ENCODE measurements around the gene CEMIP2.

The CEMIP2 gene

DNA sequence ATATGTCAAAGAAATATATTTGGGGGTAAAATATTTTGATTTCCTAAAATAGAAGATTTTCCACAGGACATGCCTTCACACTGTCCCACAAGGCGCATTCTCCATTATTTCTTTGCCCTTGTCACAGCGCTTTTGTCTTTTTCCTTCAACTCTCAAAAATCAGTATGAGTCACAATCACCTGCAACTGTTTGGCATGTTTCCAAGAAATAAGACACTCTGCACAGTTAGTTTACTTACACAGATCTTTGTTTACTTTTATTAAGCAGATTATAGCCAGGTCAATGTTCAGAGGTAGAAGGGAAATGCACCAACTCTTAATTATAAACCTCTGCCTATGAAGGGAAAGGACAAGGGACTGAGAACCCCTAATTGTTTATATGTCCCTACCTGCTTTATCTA is 9.5 kb downstream of the CEMIP2 start:
- DNase-seq (ENCODE audit: low read depth): no peak
- no peak overlapping the region for H3K4me3 ChIP-seq (ENCODE audit: low read depth, low read length)
- no peak for TF ChIP-seq CTCF (IDR thresholded peaks at IDR 0.05; ENCODE audit: insufficient read depth, low read depth, low read length, missing control alignments)

DNA sequence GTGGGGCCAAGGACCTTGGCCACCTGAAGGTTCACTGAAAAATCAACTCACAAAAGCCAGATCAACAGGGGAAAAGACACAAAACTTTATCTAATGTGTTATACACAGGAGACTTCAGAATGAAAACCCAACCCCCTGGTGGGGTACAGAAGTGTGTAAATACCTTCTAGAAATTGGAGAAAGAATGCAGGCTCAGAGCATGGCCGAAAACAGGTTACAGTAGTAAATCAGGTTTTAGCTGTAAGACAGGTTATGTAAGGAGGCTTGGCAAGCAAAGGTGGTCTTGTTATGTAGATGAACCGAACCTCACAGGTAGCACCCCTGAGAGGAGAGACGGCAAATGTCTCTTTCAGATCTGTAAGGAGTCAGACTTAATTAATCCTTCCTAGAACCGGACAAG is 10.0 kb downstream of the CEMIP2 start:
- H3K4me3 ChIP-seq (ENCODE audit: low read depth, low read length): no peak overlapping the region
- no peak for TF ChIP-seq CTCF (IDR thresholded peaks at IDR 0.05; ENCODE audit: insufficient read depth, low read depth, low read length, missing control alignments)
- DNase-seq (ENCODE audit: low read depth): no peak

GRCh38 chr9:71756753-71757152 is 11.6 kb downstream of the CEMIP2 start:
- no peak for TF ChIP-seq CTCF (IDR thresholded peaks at IDR 0.05; ENCODE audit: insufficient read depth, low read depth, low read length, missing control alignments)
- no peak overlapping the region for H3K4me3 ChIP-seq (ENCODE audit: low read depth, low read length)
- no peak for DNase-seq (ENCODE audit: low read depth)

DNA sequence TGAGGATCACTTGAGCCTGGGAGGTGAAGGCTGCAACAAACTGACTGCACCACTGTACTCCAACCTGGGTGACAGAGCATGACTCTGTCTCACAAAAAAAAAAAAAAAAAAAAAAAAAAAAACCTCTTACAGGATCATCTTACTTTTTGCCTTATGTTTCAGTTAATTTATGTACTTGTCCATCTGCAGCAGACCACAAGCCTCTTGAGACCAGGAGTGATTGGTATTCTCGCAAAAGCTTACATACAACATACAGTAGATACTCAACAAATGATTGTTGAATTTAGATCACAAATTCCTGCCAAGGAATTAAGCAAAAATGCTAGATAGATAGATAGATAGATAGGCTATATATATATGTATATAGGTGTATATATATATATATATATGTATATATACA is 12.4 kb downstream of the CEMIP2 start:
- H3K4me3 ChIP-seq (ENCODE audit: low read depth, low read length): no peak overlapping the region
- no peak for TF ChIP-seq CTCF (IDR thresholded peaks at IDR 0.05; ENCODE audit: insufficient read depth, low read depth, low read length, missing control alignments)
- DNase-seq (ENCODE audit: low read depth): no peak

DNA sequence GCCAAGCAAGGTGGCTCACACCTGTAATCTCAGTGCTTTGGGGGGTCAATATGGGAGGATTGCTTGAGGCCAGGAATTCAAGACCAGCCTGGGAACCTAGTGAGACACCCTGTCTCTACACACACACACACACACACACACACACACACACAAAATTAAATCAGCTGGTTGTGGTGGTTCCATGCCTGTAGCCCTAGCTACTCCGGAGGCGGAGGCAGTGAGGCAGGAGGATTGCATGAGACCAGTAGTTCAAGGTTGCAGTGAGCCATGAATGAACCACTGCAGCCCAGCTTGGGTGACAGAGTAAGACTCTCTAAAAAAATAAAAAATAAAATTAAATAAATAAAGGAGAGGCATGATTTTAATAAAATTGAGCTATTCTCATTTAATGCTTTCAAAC is 13.1 kb downstream of the CEMIP2 start:
- TF ChIP-seq CTCF (IDR thresholded peaks at IDR 0.05; ENCODE audit: insufficient read depth, low read depth, low read length, missing control alignments): no peak
- no peak overlapping the region for H3K4me3 ChIP-seq (ENCODE audit: low read depth, low read length)
- no peak for DNase-seq (ENCODE audit: low read depth)

DNA sequence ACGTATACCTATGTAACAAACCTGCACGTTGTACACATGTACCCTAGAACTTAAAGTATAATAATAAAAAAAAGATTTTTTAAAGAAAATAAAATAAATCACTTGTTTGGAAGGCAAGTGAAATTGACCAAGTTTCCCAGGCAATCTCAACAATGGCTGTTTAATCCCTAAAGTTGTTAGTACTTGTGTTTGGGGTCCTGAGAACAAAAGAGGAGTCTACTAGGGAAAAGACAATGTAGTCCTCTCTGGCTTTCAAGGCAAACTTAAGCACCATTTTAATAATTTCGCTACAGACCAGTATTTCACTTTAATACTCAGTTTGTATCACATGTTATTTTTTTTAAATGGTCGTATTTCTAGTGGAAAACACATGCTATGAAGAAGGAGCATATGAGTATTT is 14.2 kb downstream of the CEMIP2 start:
- H3K4me3 ChIP-seq (ENCODE audit: low read depth, low read length): no peak overlapping the region
- TF ChIP-seq CTCF (IDR thresholded peaks at IDR 0.05; ENCODE audit: insufficient read depth, low read depth, low read length, missing control alignments): no peak
- no peak for DNase-seq (ENCODE audit: low read depth)

DNA sequence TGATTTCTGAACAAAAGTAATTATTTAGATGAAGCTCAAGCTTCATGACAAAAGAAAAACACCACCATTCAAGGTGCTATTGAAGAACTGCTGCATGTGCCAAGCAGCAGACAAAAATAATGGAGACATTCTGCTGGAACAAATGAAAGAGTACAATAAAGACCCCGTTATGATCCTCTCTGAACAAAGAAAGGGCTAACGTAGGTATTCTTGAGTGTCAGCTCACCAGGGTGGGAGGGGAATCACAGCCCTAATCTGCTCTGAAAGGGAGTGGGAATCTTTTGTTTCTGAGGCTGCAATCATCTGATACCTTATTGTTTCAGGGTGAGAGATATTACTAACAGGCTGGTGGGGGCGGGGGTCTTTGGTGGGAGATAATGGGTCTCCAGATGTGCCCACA is 15.4 kb downstream of the CEMIP2 start:
- H3K4me3 ChIP-seq (ENCODE audit: low read depth, low read length): no peak overlapping the region
- TF ChIP-seq CTCF (IDR thresholded peaks at IDR 0.05; ENCODE audit: insufficient read depth, low read depth, low read length, missing control alignments): no peak
- DNase-seq (ENCODE audit: low read depth): no peak
